Heart left ventricle (tissue), 16 donors: Measurements from ENCODE around the gene OTOP2. TPM values are rescaled to one million over a fixed set of nuclear protein-coding genes. Genes with fewer than 3 reads are reported as not detected.

Experiments
- ATAC-seq, 4 donors: fragments of 200-7000 bp; cut with Tn5 transposase; one replicate each; pipeline ENCODE4 v1.9.1; 2020 to 2022; ENCODE audit warnings: moderate library complexity in 4 of 4, mild to moderate bottlenecking in 3 of 4, moderate number of reproducible peaks in 1 of 4
- DNase-seq, 5 donors: peaks; one replicate each; pipeline ENCODE4 v3.0.0-alpha.2; 2020
- H3K27ac ChIP-seq, 12 donors: fragments of 200-600 bp; sonication (generic) in 4 of 12; one replicate each; pipeline versions ENCODE4 v1.5.0 to v1.8.0; 2016 to 2022; ENCODE audit warnings: mild to moderate bottlenecking in 2 of 12
- H3K27me3 ChIP-seq, 9 donors: fragments of 200-600 bp; sonication (generic) in 2 of 9; one replicate each; pipeline versions ENCODE4 v1.5.1 to v1.8.0; 2016 to 2022; ENCODE audit warnings: mild to moderate bottlenecking in 3 of 9
- H3K36me3 ChIP-seq, 9 donors: fragments of 200-600 bp; sonication (generic) in 2 of 9; one replicate each; pipeline versions ENCODE4 v1.5.0 to v1.8.0; 2018 to 2022; ENCODE audit warnings: mild to moderate bottlenecking in 2 of 9
- H3K4me1 ChIP-seq, 12 donors: fragments of 200-600 bp; sonication (generic) in 4 of 12; one replicate each; pipeline versions ENCODE4 v1.5.0 to v1.8.0; 2016 to 2022; ENCODE audit warnings: mild to moderate bottlenecking in 3 of 12
- H3K4me3 ChIP-seq, 12 donors: fragments of 200-600 bp; sonication (generic) in 4 of 12; one replicate each; pipeline versions ENCODE4 v1.5.0 to v1.8.0; 2017 to 2022; ENCODE audit warnings: mild to moderate bottlenecking in 9 of 12, moderate library complexity in 4 of 12
- H3K9me3 ChIP-seq, 12 donors: fragments of 200-600 bp; sonication (generic) in 4 of 12; one replicate each; pipeline versions ENCODE4 v1.5.0 to v1.8.0; 2016 to 2022; ENCODE audit warnings: mild to moderate bottlenecking in 1 of 12
- CTCF ChIP-seq, 12 donors: fragments of 200-600 bp; sonication (generic) in 4 of 12; IDR thresholded peaks; one replicate each; pipeline versions ENCODE4 v1.5.0 to v1.8.0; 2018 to 2022; ENCODE audit warnings: antibody characterized with exemption in 12 of 12, mild to moderate bottlenecking in 5 of 12
- POLR2A ChIP-seq, 2 donors: fragments of 450-650 bp; IDR thresholded peaks; one replicate each; pipeline ENCODE4 v1.6.1; 2017; ENCODE audit warnings: antibody characterized with exemption in 2 of 2, mild to moderate bottlenecking in 2 of 2, moderate library complexity in 2 of 2
- WGBS, 4 donors: extraction: QIAGEN DNeasy Blood & Tissue Kit in 2 of 4; methylation state at CpG; one replicate each; pipeline versions ENCODE4 v1.1.5 to v1.1.7; 2013 to 2018; 5-methylcytosine and 5-hydroxymethylcytosine counted together
- intact Hi-C, 10 donors: fragments of 100-400 bp; cut with DNase I; formaldehyde crosslinking; loops; one replicate each; pipeline versions ENCODE4 v1.11.1 to v1.14.2; 2022
- polyA plus RNA-seq, 2 donors: library from polyadenylated mRNA; stranded (reverse); fragments of 200-250 nt; gene quantifications; one replicate each; pipeline ENCODE4 v1.2.3, GENCODE V29; 2013
- total RNA-seq, 9 donors: library from RNA; depleted of rRNA in 2 of 9; stranded (reverse); fragments of >200 nt in 2 of 9; fragmentation: NEBNext Ultra II Directional in 3 of 9; extraction: Animal tissue kit (Norgen Biotek cat#: 25700) in 3 of 9; gene quantifications; one replicate each; pipeline versions ENCODE4 v1.1.0 to v1.2.4, GENCODE V29; 2016 to 2023
- donor health status: ischemic (EF 13 %, LVEDD 7.1; RV severe dilation, severe dysfunction).
- donor health status: healthy with polysubstance abuse.
- donor health status: DM: no; HTN: yes; CAD: no.
- donor health status: DM: no; HTN: no; CAD: no.
- donor health status: ischemic (EF 25% LVEDD 6.9; RV normal size, moderate dysfunction).
- donor health status: ischemic (EF 25% LVEDD 5.7; RV mildly dilated, moderate dysfunction).
- donor health status: healthy.
- donor health status: DM: yes; HTN: yes; CAD: no.
- donor health status: ischemic (EF 35%, LVEDD 5.7; RV mildly dilated, moderate dysfunction).
- donor health status: nonischemic (EF 11% LVEDD 7.7; RV severe dilation, severe dysfunction).
- donor health status: DM: yes; HTN: yes; CAD: no.
- donor health status: PGD.
- donor health status: ischemic (EF 29% LVEDD 5.4; RV normal size, mild dysfunction).
- donor health status: nonischemic (EF 23%, LVEDD 6.1; RV moderate dilation, normal function).

OTOP2 gene
- total and polyA plus RNA-seq, 11 donors: not detected

GRCh38 chr17:74900208-74900607 is 23.9 kb upstream of the OTOP2 start:
- DNase-seq: no peak
- H3K27me3 ChIP-seq: peaks cover 0 to 30% (median 11%) of the 10 kb centered on the region in 9 donors

DNA sequence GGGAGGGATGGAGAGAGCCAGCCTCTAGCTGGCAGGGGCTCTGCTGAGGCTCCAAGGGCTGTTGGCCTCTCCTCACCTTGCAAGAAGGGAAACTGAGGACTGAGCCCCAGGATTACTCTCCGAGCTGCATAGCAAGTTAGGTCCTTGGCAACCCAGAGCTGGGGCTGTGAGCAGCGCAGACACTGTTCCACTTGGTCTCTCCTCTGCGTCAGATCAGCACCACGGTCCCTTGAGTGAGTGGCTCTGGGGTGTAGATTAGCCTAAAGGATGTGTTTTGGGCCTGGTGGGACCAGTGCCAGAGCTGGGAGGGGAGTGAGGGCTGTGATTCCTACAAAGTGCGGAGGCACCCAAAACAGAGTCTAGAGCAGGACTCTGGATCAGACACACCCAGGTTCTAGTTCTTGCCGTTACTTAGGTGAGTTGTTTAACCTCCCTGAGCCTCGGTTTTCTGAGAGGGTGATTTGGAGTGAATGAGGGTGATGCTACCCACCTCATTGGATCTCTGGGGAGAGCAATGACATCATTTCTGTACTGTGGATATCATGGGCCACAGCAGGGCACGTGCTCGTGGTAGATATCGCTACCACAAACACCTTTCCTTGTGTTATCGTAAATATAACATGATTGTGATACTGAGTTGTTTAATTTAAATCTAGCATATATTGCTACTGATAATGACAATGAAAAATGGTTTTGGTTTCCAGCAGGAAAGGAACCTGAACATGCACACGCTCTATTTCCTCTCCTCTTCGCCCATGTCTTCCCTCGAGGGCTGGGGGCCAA is 22.5 kb upstream of the OTOP2 start:
- H3K27me3 ChIP-seq: peaks cover 0 to 19% (median 6%) of the 10 kb centered on the region in 9 donors
- H3K27ac ChIP-seq: no peak overlapping the region
- ATAC-seq (no peak), DNase-seq (no peak)
- no peaks in the 10 kb centered on the region for H3K4me1 ChIP-seq
- 69 to 77% (median 71%) methylated on average over 13 to 14 of the region's 14 CpGs for WGBS, 4 donors
- no peaks in the 10 kb centered on the region for H3K36me3 ChIP-seq
- no peaks in the 10 kb centered on the region for H3K9me3 ChIP-seq
- intact Hi-C loops: no loop called here
- TF ChIP-seq CTCF (IDR thresholded peaks at IDR 0.05): no peak
- H3K4me3 ChIP-seq: no peak overlapping the region

More at GRCh38 chr17:74900208-74900607, 23.9 kb upstream of the OTOP2 start:
- Histone ChIP-seq H3K36me3 (no peaks in the 10 kb centered on the region), H3K27ac (no peak overlapping the region), H3K4me3 (no peak overlapping the region), H3K4me1 (no peaks in the 10 kb centered on the region), H3K9me3 (no peaks in the 10 kb centered on the region)
- no peak for TF ChIP-seq POLR2A (IDR thresholded peaks at IDR 0.05)
- no peak for TF ChIP-seq CTCF (IDR thresholded peaks at IDR 0.05)
- WGBS, 4 donors: 86 to 87% (median 87%) methylated on average over 8 of the region's 8 CpGs
- no peak for ATAC-seq
- intact Hi-C loops: no loop called here

- ATAC-seq: no peak
Measured at GRCh38 chr17:74903034-74903433, 21.0 kb upstream of the OTOP2 start.

More at GRCh38 chr17:74903034-74903433, 21.0 kb upstream of the OTOP2 start:
- H3K4me1 ChIP-seq: no peaks in the 10 kb centered on the region
- 84 to 93% (median 87%) methylated on average over 9 of the region's 9 CpGs for WGBS, 4 donors
- H3K4me3 ChIP-seq: no peak overlapping the region
- no peak for DNase-seq
- TF ChIP-seq CTCF (IDR thresholded peaks at IDR 0.05): no peak
- TF ChIP-seq POLR2A (IDR thresholded peaks at IDR 0.05): no peak
- intact Hi-C loops: no loop called here
- no peak overlapping the region for H3K27ac ChIP-seq
- no peaks in the 10 kb centered on the region for H3K36me3 ChIP-seq
- H3K9me3 ChIP-seq: no peaks in the 10 kb centered on the region
- H3K27me3 ChIP-seq: peaks cover 0 to 18% (median 3%) of the 10 kb centered on the region in 9 donors
